ENCODE results near the gene GIPC2. TPM values are rescaled to one million over a fixed set of nuclear protein-coding genes. Genes with fewer than 3 reads are reported as not detected.

GIPC2 gene
- total RNA-seq, 1 experiment from 2014 or later: 0.07 TPM

GRCh38 chr1:78122389-78122788, 76.6 kb downstream of the GIPC2 start:
- TF ChIP-seq SP1 (IDR thresholded peaks at IDR 0.05; ENCODE audit: low read depth): no peak
- no TSS peak for BruUV-seq (replicated peaks)
- H3K4me2 ChIP-seq (ENCODE audit: low read length): no peak overlapping the region
- DNase-seq (ENCODE audit: low read depth, low spot score): no peak
- no peak overlapping the region for H2AFZ ChIP-seq (ENCODE audit: low read depth, low read length, poor library complexity, severe bottlenecking)
- no peak for ATAC-seq
- ChIA-PET POLR2A (no interaction called here), RAD21 (ENCODE audit: low non-redundant PET in 1 of 2, low total read pairs in 2 of 2, uncharacterized antibody in 2 of 2, unreplicated experiment in 2 of 2) (no interaction called here), CTCF (no interaction called here)
- H3K9me3 ChIP-seq (ENCODE audit: control insufficient read depth in 1 of 2, insufficient read depth in 1 of 2, low read depth in 1 of 2, low read length in 2 of 2): no peaks in the 10 kb centered on the region
- no peaks in the 10 kb centered on the region for H3K36me3 ChIP-seq (ENCODE audit: control insufficient read depth in 1 of 2, insufficient read depth in 2 of 2, low read length in 2 of 2)
- H3K79me2 ChIP-seq (ENCODE audit: insufficient read depth, low read length): no peaks in the 10 kb centered on the region
- H3K4me3 ChIP-seq (replicated peaks in 1 of 2; ENCODE audit: low read depth in 1 of 2, low read length in 2 of 2): no peak overlapping the region
- no peaks in the 10 kb centered on the region for H3K27me3 ChIP-seq (ENCODE audit: insufficient read depth, low read length)
- H3K4me1 ChIP-seq (ENCODE audit: control insufficient read depth in 1 of 2, insufficient read depth in 2 of 2, low read length in 2 of 2): no peaks in the 10 kb centered on the region
- no peak overlapping the region for H3K9ac ChIP-seq (ENCODE audit: low read length)
- H3K27ac ChIP-seq (ENCODE audit: low read depth, low read length): no peak overlapping the region
- H3K9me2 ChIP-seq (ENCODE audit: insufficient read depth): no peaks in the 10 kb centered on the region
- intact Hi-C loops (cut with micrococcal nuclease): no loop called here
- no peaks in the 10 kb centered on the region for H4K20me1 ChIP-seq (ENCODE audit: insufficient read depth)

- Histone ChIP-seq H3K4me2 (ENCODE audit: low read length) (no peak overlapping the region), H3K9me3 (ENCODE audit: control insufficient read depth in 1 of 2, insufficient read depth in 1 of 2, low read depth in 1 of 2, low read length in 2 of 2) (no peaks in the 10 kb centered on the region), H3K9ac (ENCODE audit: low read length) (no peak overlapping the region), H3K27me3 (ENCODE audit: insufficient read depth, low read length) (no peaks in the 10 kb centered on the region), H4K20me1 (ENCODE audit: insufficient read depth) (no peaks in the 10 kb centered on the region), H3K79me2 (ENCODE audit: insufficient read depth, low read length) (no peaks in the 10 kb centered on the region), H3K27ac (ENCODE audit: low read depth, low read length) (no peak overlapping the region), H3K4me3 (replicated peaks in 1 of 2; ENCODE audit: low read depth in 1 of 2, low read length in 2 of 2) (no peak overlapping the region), H3K9me2 (ENCODE audit: insufficient read depth) (no peaks in the 10 kb centered on the region), H3K4me1 (ENCODE audit: control insufficient read depth in 1 of 2, insufficient read depth in 2 of 2, low read length in 2 of 2) (no peaks in the 10 kb centered on the region), H2AFZ (ENCODE audit: low read depth, low read length, poor library complexity, severe bottlenecking) (no peak overlapping the region), H3K36me3 (ENCODE audit: control insufficient read depth in 1 of 2, insufficient read depth in 2 of 2, low read length in 2 of 2) (no peaks in the 10 kb centered on the region)
- POLR2A ChIA-PET: no interaction called here
- no TSS peak for BruUV-seq (replicated peaks)
- RAD21 ChIA-PET (ENCODE audit: low non-redundant PET in 1 of 2, low total read pairs in 2 of 2, uncharacterized antibody in 2 of 2, unreplicated experiment in 2 of 2): no interaction called here
- ATAC-seq (no peak), DNase-seq (ENCODE audit: low read depth, low spot score) (no peak)
- TF ChIP-seq ZBTB33 (IDR thresholded peaks at IDR 0.05; ENCODE audit: extremely low read depth, insufficient replicate concordance, low read length) (no peak), JUND (IDR thresholded peaks at IDR 0.05) (no peak), CEBPB (IDR thresholded peaks at IDR 0.05; ENCODE audit: low read depth) (no peak), POLR2AphosphoS5 (IDR thresholded peaks at IDR 0.05; ENCODE audit: low read depth, low read length) (no peak), CBX3 (IDR thresholded peaks at IDR 0.05; ENCODE audit: low read depth) (no peak), YY1 (IDR thresholded peaks at IDR 0.05; ENCODE audit: extremely low read depth, insufficient replicate concordance, low read depth, low read length) (no peak), SIN3A (IDR thresholded peaks at IDR 0.05; ENCODE audit: low read depth) (no peak), POLR2A (IDR thresholded peaks at IDR 0.05; ENCODE audit: borderline replicate concordance, extremely low read depth, insufficient read depth, insufficient read length) (no peak), TCF7L2 (IDR thresholded peaks at IDR 0.05; ENCODE audit: borderline replicate concordance, extremely low read depth, insufficient read depth, insufficient read length) (no peak), FOSL1 (IDR thresholded peaks at IDR 0.05; ENCODE audit: low read depth) (no peak), EZH2 (IDR thresholded peaks at IDR 0.05) (no peak), EZH2phosphoT487 (IDR thresholded peaks at IDR 0.05; ENCODE audit: borderline replicate concordance) (no peak), RAD21 (IDR thresholded peaks at IDR 0.05; ENCODE audit: low read depth) (no peak), ZFX (IDR thresholded peaks at IDR 0.05) (no peak), SP1 (IDR thresholded peaks at IDR 0.05; ENCODE audit: low read depth) (no peak), MAX (IDR thresholded peaks at IDR 0.05) (no peak), SRF (IDR thresholded peaks at IDR 0.05; ENCODE audit: low read depth) (no peak)
- CTCF ChIA-PET: no interaction called here
- intact Hi-C loops (cut with micrococcal nuclease): no loop called here
These were observed 80.7 kb downstream of the GIPC2 start for GRCh38 chr1:78126506-78126905.

All from HCT116 (cell line).